Subcutaneous adipose tissue (tissue), 4 donors: ENCODE data around the gene EPHA4. TPM values are rescaled to one million over a fixed set of nuclear protein-coding genes. Genes with fewer than 3 reads are reported as not detected.

Experiments
- total RNA-seq, 4 donors: library from RNA; depleted of rRNA; stranded (reverse); fragments of >200 nt; gene quantifications; one replicate each; pipeline ENCODE4 v1.1.0, GENCODE V29; 2016
- TF ChIP-seq, protein P1 (sequence below): fragments of 450-650 bp; IDR thresholded peaks from one replicate; pipeline ENCODE4 v1.5.1; 2016; ENCODE audit warnings: low read depth, mild to moderate bottlenecking, control low read depth, antibody characterized with exemption, moderate library complexity

EPHA4 gene
- total RNA-seq, 4 donors from 2014 or later: 30.3 to 52.0 (median 39.4) TPM

GRCh38 chr2:221571551-221572218 is 419 bp downstream of the EPHA4 start:
- TF ChIP-seq, protein P1, sequence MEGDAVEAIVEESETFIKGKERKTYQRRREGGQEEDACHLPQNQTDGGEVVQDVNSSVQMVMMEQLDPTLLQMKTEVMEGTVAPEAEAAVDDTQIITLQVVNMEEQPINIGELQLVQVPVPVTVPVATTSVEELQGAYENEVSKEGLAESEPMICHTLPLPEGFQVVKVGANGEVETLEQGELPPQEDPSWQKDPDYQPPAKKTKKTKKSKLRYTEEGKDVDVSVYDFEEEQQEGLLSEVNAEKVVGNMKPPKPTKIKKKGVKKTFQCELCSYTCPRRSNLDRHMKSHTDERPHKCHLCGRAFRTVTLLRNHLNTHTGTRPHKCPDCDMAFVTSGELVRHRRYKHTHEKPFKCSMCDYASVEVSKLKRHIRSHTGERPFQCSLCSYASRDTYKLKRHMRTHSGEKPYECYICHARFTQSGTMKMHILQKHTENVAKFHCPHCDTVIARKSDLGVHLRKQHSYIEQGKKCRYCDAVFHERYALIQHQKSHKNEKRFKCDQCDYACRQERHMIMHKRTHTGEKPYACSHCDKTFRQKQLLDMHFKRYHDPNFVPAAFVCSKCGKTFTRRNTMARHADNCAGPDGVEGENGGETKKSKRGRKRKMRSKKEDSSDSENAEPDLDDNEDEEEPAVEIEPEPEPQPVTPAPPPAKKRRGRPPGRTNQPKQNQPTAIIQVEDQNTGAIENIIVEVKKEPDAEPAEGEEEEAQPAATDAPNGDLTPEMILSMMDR: no peak

GRCh38 chr2:221571025-221571550 is 1.0 kb downstream of the EPHA4 start:
- TF ChIP-seq, protein P1: no peak

DNA sequence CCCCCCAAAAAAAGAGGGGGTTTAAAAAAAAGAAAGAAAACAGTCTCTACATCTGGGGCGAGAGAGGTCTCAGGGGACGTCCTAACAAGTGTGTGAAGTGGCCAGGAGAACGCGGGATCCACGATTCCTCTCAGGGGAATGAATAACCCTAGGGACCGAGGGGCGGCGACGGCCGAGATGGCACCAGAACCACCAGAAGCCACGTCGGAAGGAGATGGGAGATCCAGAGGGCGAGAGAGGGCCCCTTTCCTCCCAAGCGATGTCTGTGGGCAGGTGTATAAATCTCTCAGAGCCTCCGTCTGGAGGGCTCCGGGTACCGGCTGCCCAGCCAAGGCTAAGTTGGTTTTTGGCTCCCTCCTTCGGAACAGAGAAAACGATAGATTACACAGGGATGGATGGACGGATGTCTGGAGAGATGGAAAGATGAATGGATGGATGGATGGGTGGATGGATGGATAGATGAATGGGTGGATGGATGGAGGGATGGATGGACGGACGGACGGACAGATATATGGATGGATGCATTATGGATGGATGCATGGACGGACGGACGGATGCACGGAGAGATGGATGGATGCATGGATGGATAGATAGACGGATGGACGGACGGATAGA is 1.7 kb downstream of the EPHA4 start:
- TF ChIP-seq, protein P1: no peak

DNA sequence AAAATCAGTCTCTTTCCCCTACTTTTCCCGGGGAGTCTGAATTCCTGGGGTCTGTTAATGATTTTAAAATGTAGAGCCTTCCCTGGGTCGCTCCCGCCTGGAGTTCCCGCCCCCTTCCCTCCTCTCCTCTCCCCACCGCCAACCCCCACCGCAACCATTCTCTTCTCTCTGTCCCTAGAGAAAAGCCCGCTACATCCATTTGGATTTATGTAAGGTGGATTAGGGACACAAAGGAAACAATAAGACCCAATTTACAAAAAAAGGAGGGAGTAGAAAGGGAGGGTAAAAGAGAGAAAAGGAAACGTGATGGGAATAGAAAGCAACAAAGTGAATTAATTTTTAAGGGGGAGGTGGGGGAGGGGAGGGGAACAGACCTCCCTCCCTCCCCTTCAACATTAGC is 2.2 kb downstream of the EPHA4 start:
- TF ChIP-seq, protein P1: no peak

DNA sequence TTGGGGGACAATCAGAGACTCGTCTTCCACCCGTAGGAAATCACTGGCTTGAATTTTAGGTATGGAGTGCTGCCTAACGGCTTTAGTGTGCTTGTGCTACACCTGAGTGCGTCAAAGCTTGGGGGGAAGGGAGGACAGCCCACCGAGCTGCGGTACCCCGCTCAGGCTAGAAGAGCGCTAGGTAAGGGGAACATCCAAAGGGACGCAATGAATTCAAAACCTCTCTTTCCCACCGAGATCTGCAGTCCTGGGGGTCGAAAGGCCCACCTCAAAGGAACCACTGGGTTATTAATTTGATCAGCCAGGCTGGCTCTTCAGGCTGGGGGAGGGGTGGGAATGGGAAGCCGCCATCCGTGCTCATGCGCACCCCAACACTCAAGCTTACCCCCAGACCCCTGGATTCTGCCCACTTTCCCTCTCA is 2.7 kb downstream of the EPHA4 start:
- TF ChIP-seq, protein P1: no peak

GRCh38 chr2:221568299-221568698 is 3.8 kb downstream of the EPHA4 start:
- TF ChIP-seq, protein P1: no peak

DNA sequence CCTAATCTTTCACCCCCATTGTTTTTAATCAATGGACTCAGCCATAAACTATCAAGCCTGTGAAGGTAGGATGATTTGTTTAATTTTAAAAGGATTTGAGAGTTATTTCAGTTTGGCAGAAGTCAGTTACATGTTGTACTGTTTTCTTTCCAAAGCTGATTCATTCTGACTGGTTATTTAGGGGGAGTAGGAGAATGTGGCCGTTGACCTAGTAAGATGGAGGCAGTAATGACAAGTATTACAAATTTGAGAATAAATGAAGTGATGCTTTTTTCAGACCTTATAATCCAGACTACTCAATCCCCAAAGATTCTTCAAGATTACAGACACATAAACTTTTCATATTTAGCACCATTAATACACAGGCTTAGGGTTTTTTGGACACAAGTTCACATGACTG is 4.3 kb downstream of the EPHA4 start:
- TF ChIP-seq, protein P1: no peak
